K562 (cell line): ENCODE measurements around the gene SERPINA3.

Experiments
- ARID2 ChIP-seq: fragments of 450-650 bp; IDR thresholded peaks from 2 replicates; pipeline ENCODE4 v1.6.1; 2017; ENCODE audit warnings: antibody characterized with exemption, mild to moderate bottlenecking
- EP400 ChIP-seq: fragments of 450-650 bp; IDR thresholded peaks from 2 replicates; pipeline ENCODE4 v1.6.1; 2017; ENCODE audit warnings: antibody characterized with exemption, mild to moderate bottlenecking, moderate library complexity
- HCFC1 ChIP-seq: IDR thresholded peaks from 2 replicates; pipeline ENCODE4 v1.6.1; 2012; ENCODE audit warnings: low read depth, low read length, improper control_type of control experiment
- POLR2AphosphoS5 ChIP-seq: IDR thresholded peaks from 2 replicates; pipeline ENCODE4 v1.6.1; 2011; ENCODE audit warnings: mild to moderate bottlenecking, low read depth, low read length, moderate library complexity; ENCODE audit not compliant: control insufficient read depth, insufficient read depth
- PTRF ChIP-seq: fragments of 450-650 bp; IDR thresholded peaks from 2 replicates; pipeline ENCODE4 v1.6.1; 2016; ENCODE audit warnings: mild to moderate bottlenecking, missing genetic modification characterization, missing compliant biosample characterization
- RAD21 ChIP-seq, 2 experiments: fragments of 250-450 bp in 1 of 2; fragments of 450-650 bp in 1 of 2; sonication (Bioruptor Pico) in 1 of 2; formaldehyde crosslinking in 1 of 2; IDR thresholded peaks in 1 of 2; conservative IDR thresholded peaks in 1 of 2; 2 replicates each; pipeline versions ENCODE4 v1.4.0 to v1.8.0; 2020 to 2022; ENCODE audit warnings: mild to moderate bottlenecking in 2 of 2, moderate library complexity in 1 of 2
- TARDBP ChIP-seq: fragments of 450-650 bp; IDR thresholded peaks from 2 replicates; pipeline ENCODE4 v1.6.1; 2016
- YY1 ChIP-seq, 3 experiments: IDR thresholded peaks; 2 replicates each; pipeline ENCODE4 v1.6.1; 2011; ENCODE audit warnings: low read length in 2 of 3, mild to moderate bottlenecking in 2 of 3, moderate library complexity in 2 of 3, borderline replicate concordance in 1 of 3, control low read depth in 1 of 3, low read depth in 1 of 3; ENCODE audit not compliant: insufficient read depth in 3 of 3, insufficient replicate concordance in 2 of 3, control insufficient read depth in 1 of 3, insufficient read length in 1 of 3; ENCODE audit errors: extremely low read depth in 1 of 3
- ZFX ChIP-seq: sonication (generic); formaldehyde crosslinking; IDR thresholded peaks from 2 replicates; pipeline ENCODE4 v1.8.0; 2022; ENCODE audit warnings: mild to moderate bottlenecking, missing genetic modification reagents, moderate library complexity
- TF ChIP-seq, protein P1 (sequence below), 3 experiments: IDR thresholded peaks in 2 of 3; conservative IDR thresholded peaks in 1 of 3; 2 replicates each; pipeline ENCODE4 v1.5.1; 2011 to 2012; ENCODE audit warnings: low read length in 3 of 3, mild to moderate bottlenecking in 3 of 3, control low read depth in 2 of 3, improper control_type of control experiment in 1 of 3, inconsistent platforms in 1 of 3, low read depth in 1 of 3, mixed read lengths in 1 of 3, moderate library complexity in 1 of 3; ENCODE audit not compliant: insufficient read depth in 2 of 3

DNA sequence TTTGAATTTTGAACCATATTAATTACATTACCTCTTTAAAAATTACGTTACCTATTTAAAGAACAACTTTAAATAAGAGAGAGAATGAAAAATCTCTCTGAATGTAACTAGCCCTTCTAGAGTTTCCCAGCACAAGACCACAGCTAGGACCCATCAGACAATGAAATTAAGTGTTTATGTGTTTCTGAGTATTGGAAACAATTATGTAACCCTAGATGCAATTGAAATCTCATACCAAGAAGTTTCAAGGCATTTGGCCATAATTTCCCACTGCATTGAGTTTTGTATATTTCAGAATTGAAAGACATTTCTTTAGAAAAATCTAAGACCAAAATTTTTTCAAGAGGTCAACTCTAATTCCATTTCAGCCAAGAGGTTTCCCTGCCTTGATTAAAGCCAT, 47.1 kb downstream of the SERPINA3 start:
- TF ChIP-seq POLR2AphosphoS5 (no peak), RAD21 (CRISPR knock-in tag; conservative IDR thresholded peaks at IDR 0.05 in 1 of 2, IDR thresholded peaks at IDR 0.05 in 1 of 2) (no peak), HCFC1 (no peak), YY1 (IDR thresholded peaks at IDR 0.05; ENCODE audit: borderline replicate concordance in 1 of 3, control insufficient read depth in 1 of 3, extremely low read depth in 1 of 3, insufficient read depth in 3 of 3, insufficient read length in 1 of 3, insufficient replicate concordance in 2 of 3, low read depth in 1 of 3, low read length in 2 of 3) (no peak), ZFX (CRISPR knock-in tag) (no peak), ARID2 (no peak), EP400 (no peak), PTRF (tag) (no peak), TARDBP (no peak)
- TF ChIP-seq, protein P1, sequence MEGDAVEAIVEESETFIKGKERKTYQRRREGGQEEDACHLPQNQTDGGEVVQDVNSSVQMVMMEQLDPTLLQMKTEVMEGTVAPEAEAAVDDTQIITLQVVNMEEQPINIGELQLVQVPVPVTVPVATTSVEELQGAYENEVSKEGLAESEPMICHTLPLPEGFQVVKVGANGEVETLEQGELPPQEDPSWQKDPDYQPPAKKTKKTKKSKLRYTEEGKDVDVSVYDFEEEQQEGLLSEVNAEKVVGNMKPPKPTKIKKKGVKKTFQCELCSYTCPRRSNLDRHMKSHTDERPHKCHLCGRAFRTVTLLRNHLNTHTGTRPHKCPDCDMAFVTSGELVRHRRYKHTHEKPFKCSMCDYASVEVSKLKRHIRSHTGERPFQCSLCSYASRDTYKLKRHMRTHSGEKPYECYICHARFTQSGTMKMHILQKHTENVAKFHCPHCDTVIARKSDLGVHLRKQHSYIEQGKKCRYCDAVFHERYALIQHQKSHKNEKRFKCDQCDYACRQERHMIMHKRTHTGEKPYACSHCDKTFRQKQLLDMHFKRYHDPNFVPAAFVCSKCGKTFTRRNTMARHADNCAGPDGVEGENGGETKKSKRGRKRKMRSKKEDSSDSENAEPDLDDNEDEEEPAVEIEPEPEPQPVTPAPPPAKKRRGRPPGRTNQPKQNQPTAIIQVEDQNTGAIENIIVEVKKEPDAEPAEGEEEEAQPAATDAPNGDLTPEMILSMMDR (IDR thresholded peaks at IDR 0.05 in 2 of 3, conservative IDR thresholded peaks at IDR 0.05 in 1 of 3; ENCODE audit: insufficient read depth in 2 of 3, low read depth in 1 of 3, low read length in 3 of 3): no peak
